Body of pancreas (tissue), 4 donors: ENCODE measurements around the gene SCGB1A1.

ENCODE experiments used
- CTCF ChIP-seq, 7 experiments: fragments of 450-650 bp in 4 of 7; fragments of 200-600 bp in 3 of 7; sonication (generic) in 3 of 7; IDR thresholded peaks; one replicate each; pipeline ENCODE4 v1.5.1; 2016 to 2019; ENCODE audit warnings: antibody characterized with exemption in 7 of 7
- POLR2A ChIP-seq, 3 donors: fragments of 450-650 bp; IDR thresholded peaks; one replicate each; pipeline ENCODE4 v1.6.1; 2016; ENCODE audit warnings: antibody characterized with exemption in 3 of 3, mild to moderate bottlenecking in 2 of 3

DNA sequence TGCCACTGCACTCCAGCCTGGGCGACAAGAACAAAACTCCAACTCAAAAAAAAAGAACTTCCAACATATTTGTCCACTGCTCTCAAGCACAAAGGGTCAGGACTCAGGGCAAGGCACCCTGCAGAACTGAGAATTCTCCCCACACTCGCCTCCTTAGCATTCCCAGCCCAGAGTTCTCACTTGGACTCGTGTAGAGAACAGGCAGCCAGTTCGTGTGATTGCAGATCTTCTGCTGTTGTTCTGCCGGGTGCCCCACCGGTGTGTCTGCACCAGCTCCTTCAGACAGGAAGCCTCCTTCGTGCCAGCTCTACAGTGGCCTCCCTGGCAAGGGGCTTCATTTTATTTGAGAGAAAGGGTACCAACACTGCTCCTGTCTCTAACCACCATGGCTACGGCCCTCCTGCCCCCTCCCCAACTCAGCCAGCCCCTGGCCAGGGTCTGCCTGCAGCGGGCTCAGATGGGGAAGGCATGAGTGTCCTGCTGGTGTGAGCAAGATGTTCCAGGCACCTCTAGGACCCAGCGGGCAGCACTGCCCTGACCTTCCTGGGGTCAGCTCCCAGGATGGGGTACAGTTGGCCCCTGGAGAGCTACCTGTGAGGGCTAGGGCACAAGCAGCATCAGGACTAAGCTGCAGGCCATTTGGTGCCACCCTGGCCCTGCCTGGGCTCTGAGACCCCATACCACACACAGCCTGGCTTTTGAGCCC, 19.5 kb upstream of the SCGB1A1 start:
- TF ChIP-seq CTCF (IDR thresholded peaks at IDR 0.05), result no peak
- TF ChIP-seq POLR2A (IDR thresholded peaks at IDR 0.05), result no peak
